ENCODE results near the gene CPTP. TPM values are rescaled to one million over a fixed set of nuclear protein-coding genes. Genes with fewer than 3 reads are reported as not detected.

Gene CPTP
- total RNA-seq, 1 experiment from 2014 or later: 14.0 TPM

DNA sequence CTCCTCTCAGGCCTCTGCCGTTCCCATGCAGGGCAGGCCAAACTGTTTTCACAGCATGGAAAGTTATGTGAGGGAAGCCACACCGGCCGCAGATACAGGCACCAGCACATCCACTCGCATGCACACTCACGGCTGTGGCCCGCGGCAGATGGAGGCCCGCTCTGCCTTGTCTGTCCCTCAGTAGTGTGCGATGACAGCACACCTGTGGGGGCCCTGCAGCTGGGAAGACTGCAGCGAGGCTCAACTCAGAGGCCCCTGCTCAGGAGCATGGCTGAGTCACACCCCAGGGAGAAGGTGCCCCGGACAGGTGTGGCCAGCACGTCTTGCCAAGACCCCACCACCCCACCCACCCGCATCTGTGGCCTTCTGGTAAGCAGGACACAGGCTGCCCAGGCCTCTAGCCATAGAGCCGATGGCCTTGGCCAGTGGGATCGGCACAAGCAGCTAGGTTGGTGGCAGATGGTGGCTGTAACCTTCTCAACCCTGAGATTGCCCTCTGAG, 49.6 kb upstream of the CPTP start:
- Histone ChIP-seq H3K79me1 (ENCODE audit: insufficient read depth, low read depth, low read length, poor library complexity, severe bottlenecking) (peaks cover 21% of the 10 kb centered on the region), H3K27ac (ENCODE audit: insufficient read length, low read depth, low read length) (no peak overlapping the region), H3K9me3 (ENCODE audit: control insufficient read depth, low read depth, low read length) (no peaks in the 10 kb centered on the region), H3T11ph (ENCODE audit: low read length) (no peak overlapping the region), H3K18ac (ENCODE audit: insufficient read length, low read depth, low read length) (no peak overlapping the region), H3K27me3 (ENCODE audit: insufficient read depth, low read length) (no peaks in the 10 kb centered on the region), H3K4me1 (ENCODE audit: insufficient read depth, low read length) (peaks cover 5% of the 10 kb centered on the region; the same call in 1 of the 2 replicates), H3K4me2 (ENCODE audit: insufficient read depth, insufficient read length, low read length) (no peak overlapping the region), H3K14ac (ENCODE audit: insufficient read depth, low read length) (no peak overlapping the region), H4K5ac (ENCODE audit: insufficient read length, low read depth, low read length) (no peak overlapping the region), H2BK20ac (ENCODE audit: low read depth, low read length, poor library complexity, severe bottlenecking) (no peak overlapping the region), H2BK5ac (ENCODE audit: insufficient read length, low read length) (no peak overlapping the region), H3K9ac (ENCODE audit: extremely low read depth, insufficient read length, low read length) (no peak overlapping the region), H2AFZ (ENCODE audit: low read length) (no peak overlapping the region), H4K8ac (replicated peaks; ENCODE audit: insufficient read length, low read depth, low read length) (no peak overlapping the region), H3K79me2 (ENCODE audit: insufficient read depth, low read length) (peaks cover 25% of the 10 kb centered on the region; the same call in 1 of the 2 replicates), H3K23ac (ENCODE audit: insufficient read length, low read depth, low read length) (no peak overlapping the region), H4K91ac (ENCODE audit: insufficient read length, low read depth, low read length) (no peak overlapping the region), H2BK12ac (ENCODE audit: insufficient read length, low read depth, low read length) (no peak overlapping the region), H3K56ac (ENCODE audit: insufficient read length, low read depth, low read length) (no peak overlapping the region), H2AK5ac (ENCODE audit: insufficient read length, low read length) (no peak overlapping the region), H2BK120ac (ENCODE audit: low read depth, low read length, poor library complexity, severe bottlenecking) (no peak overlapping the region), H3K23me2 (ENCODE audit: insufficient read length, low read depth, low read length, poor library complexity, severe bottlenecking) (peaks cover 14% of the 10 kb centered on the region), H2BK15ac (ENCODE audit: low read depth, low read length) (no peak overlapping the region), H4K20me1 (ENCODE audit: control insufficient read depth, insufficient read depth, insufficient read length) (peaks cover 2% of the 10 kb centered on the region), H3K4ac (ENCODE audit: low read depth, low read length) (no peak overlapping the region)
- Mint-ChIP-seq H3K9me3 (no peaks in the 10 kb centered on the region; a peak in 1 of 5 replicates), H3K4me3 (peak overlapping the region; percentile 58 to 78), H3K27ac (no peak overlapping the region), H3K27me3 (ENCODE audit: low read depth) (peaks cover 4% of the 10 kb centered on the region; the same call in 1 of the 2 replicates), H3K4me1 (peaks cover 28 to 32% of the 10 kb centered on the region in 2 experiments), H3K36me3 (ENCODE audit: insufficient read depth in 1 of 3, low read depth in 3 of 3) (peaks cover 11 to 25% (median 20%) of the 10 kb centered on the region in 3 experiments; a peak in 6 of 7 replicates)
- no peak for DNase-seq
- TF ChIP-seq, protein P1, sequence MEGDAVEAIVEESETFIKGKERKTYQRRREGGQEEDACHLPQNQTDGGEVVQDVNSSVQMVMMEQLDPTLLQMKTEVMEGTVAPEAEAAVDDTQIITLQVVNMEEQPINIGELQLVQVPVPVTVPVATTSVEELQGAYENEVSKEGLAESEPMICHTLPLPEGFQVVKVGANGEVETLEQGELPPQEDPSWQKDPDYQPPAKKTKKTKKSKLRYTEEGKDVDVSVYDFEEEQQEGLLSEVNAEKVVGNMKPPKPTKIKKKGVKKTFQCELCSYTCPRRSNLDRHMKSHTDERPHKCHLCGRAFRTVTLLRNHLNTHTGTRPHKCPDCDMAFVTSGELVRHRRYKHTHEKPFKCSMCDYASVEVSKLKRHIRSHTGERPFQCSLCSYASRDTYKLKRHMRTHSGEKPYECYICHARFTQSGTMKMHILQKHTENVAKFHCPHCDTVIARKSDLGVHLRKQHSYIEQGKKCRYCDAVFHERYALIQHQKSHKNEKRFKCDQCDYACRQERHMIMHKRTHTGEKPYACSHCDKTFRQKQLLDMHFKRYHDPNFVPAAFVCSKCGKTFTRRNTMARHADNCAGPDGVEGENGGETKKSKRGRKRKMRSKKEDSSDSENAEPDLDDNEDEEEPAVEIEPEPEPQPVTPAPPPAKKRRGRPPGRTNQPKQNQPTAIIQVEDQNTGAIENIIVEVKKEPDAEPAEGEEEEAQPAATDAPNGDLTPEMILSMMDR (conservative IDR thresholded peaks at IDR 0.05): no peak
- no CpG with 5 or more reads among the region's 15 CpGs for WGBS (ENCODE audit: extremely low coverage, insufficient read length, low lambda C conversion rate)
